Measurements from ENCODE around the gene TMEM108.

The TMEM108 gene

DNA sequence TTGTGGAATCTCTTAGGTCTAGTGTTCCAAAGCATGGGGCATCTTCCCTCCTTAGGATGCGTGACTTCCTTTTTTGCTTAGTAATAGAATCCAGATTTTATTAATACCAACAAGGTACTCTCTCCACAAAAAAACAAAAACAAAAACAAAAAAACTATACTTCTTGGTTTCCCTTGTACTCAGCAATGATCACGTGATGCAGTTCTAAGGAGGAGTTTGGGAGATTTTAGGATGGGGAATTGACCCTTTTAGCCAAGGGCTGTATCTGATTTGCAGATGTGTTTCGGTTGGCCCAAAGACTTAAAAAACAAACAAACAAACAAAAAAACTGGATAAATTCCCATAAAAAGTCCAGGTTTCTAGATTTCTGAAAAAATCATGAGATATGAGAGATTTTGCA lies 12.6 kb upstream of the TMEM108 start:
- Histone ChIP-seq H3K36me3 (ENCODE audit: control insufficient read depth, insufficient read depth, low read length) (no peaks in the 10 kb centered on the region), H3K27ac (ENCODE audit: low read depth, low read length, severe bottlenecking) (no peak overlapping the region), H3K9me3 (ENCODE audit: control insufficient read depth, low read length) (no peaks in the 10 kb centered on the region), H3K4me3 (ENCODE audit: extremely low read depth, insufficient read depth, low read length, poor library complexity, severe bottlenecking) (no peak overlapping the region), H3K4me1 (ENCODE audit: control insufficient read depth, insufficient read depth, low read length, poor library complexity, severe bottlenecking) (no peaks in the 10 kb centered on the region)
- no CpG with 5 or more reads among the region's 3 CpGs for WGBS, 2 experiments (ENCODE audit: insufficient coverage in 2 of 2)

DNA sequence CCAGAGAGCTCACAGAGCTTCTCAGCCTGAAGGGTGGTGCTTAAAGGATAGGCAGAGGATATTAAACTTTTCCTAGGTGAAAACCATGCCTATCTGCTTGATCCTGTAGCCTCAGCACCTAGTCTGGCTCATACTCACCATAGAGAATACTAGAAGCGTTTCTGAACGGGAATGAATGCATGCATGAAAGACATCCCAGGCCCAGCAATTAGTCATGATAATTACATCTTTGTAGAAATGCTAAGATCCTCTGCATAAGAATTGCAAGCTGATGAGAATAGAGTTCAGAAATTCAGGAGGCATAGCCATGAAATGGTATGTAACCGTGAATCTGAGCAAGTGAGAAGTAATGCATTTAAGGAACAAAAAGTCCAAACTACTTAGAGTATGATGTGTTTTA lies 5.9 kb upstream of the TMEM108 start:
- Histone ChIP-seq H3K27ac (ENCODE audit: low read depth, low read length, severe bottlenecking) (no peak overlapping the region), H3K4me3 (ENCODE audit: extremely low read depth, insufficient read depth, low read length, poor library complexity, severe bottlenecking) (no peak overlapping the region), H3K4me1 (ENCODE audit: control insufficient read depth, insufficient read depth, low read length, poor library complexity, severe bottlenecking) (no peaks in the 10 kb centered on the region), H3K9me3 (ENCODE audit: control insufficient read depth, low read length) (no peaks in the 10 kb centered on the region), H3K36me3 (ENCODE audit: control insufficient read depth, insufficient read depth, low read length) (no peaks in the 10 kb centered on the region)
- WGBS, 2 experiments (ENCODE audit: insufficient coverage in 2 of 2), result 72% methylated on average over 2 of the region's 3 CpGs; no CpG with 5 or more reads in 1 of the 2 experiments

GRCh38 chr3:133037436-133037835 lies 755 bp upstream of the TMEM108 start:
- peaks cover 3% of the 10 kb centered on the region for H3K4me1 ChIP-seq (ENCODE audit: control insufficient read depth, insufficient read depth, low read length, poor library complexity, severe bottlenecking)
- 92 to 94% methylated on average over 6 to 9 of the region's 9 CpGs for WGBS, 2 experiments (ENCODE audit: insufficient coverage in 2 of 2)

DNA sequence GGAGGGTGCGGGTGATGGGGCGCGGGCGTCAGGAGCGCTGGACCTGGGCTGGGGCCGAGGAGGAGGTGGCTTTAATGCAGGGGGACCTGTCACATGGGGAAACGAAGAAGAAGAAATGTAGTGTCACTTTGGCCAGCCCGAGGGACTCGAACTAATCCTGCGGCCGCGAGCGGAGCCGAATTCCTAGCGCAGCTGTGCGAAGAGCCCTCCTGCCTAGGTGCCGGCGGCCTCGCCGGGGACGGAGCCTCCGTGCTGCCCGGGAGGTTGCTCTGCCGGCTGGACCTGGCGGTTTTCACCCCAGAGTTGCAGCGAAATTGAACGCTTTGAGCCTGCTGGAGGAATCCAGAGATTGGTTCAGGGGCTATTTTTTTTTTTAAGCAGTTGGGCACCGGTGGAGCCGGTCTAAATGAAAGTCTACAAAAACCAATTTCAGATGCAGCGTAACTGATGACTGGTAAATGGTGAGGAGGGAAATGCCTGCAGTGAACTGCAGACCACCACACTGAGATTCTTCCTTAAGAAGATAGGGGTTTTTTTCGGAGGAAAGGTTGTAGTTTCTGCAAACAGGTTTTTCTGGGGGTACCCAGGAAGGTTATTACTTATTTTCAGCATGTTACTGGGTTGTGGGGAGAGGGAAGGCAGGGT lies 662 bp downstream of the TMEM108 start:
- WGBS, 2 experiments (ENCODE audit: insufficient coverage in 2 of 2), result 5 to 7% methylated on average over 25 to 27 of the region's 31 CpGs
- Histone ChIP-seq H3K4me1 (ENCODE audit: control insufficient read depth, insufficient read depth, low read length, poor library complexity, severe bottlenecking) (peaks cover 3% of the 10 kb centered on the region), H3K27ac (ENCODE audit: low read depth, low read length, severe bottlenecking) (no peak overlapping the region), H3K36me3 (ENCODE audit: control insufficient read depth, insufficient read depth, low read length) (no peaks in the 10 kb centered on the region), H3K4me3 (ENCODE audit: extremely low read depth, insufficient read depth, low read length, poor library complexity, severe bottlenecking) (peak overlapping the region; percentile 62), H3K9me3 (ENCODE audit: control insufficient read depth, low read length) (no peaks in the 10 kb centered on the region)

More at GRCh38 chr3:133037436-133037835, 755 bp upstream of the TMEM108 start:
- Histone ChIP-seq H3K4me3 (ENCODE audit: extremely low read depth, insufficient read depth, low read length, poor library complexity, severe bottlenecking) (peak overlapping the region; percentile 62), H3K27ac (ENCODE audit: low read depth, low read length, severe bottlenecking) (no peak overlapping the region), H3K36me3 (ENCODE audit: control insufficient read depth, insufficient read depth, low read length) (no peaks in the 10 kb centered on the region), H3K9me3 (ENCODE audit: control insufficient read depth, low read length) (no peaks in the 10 kb centered on the region)

DNA sequence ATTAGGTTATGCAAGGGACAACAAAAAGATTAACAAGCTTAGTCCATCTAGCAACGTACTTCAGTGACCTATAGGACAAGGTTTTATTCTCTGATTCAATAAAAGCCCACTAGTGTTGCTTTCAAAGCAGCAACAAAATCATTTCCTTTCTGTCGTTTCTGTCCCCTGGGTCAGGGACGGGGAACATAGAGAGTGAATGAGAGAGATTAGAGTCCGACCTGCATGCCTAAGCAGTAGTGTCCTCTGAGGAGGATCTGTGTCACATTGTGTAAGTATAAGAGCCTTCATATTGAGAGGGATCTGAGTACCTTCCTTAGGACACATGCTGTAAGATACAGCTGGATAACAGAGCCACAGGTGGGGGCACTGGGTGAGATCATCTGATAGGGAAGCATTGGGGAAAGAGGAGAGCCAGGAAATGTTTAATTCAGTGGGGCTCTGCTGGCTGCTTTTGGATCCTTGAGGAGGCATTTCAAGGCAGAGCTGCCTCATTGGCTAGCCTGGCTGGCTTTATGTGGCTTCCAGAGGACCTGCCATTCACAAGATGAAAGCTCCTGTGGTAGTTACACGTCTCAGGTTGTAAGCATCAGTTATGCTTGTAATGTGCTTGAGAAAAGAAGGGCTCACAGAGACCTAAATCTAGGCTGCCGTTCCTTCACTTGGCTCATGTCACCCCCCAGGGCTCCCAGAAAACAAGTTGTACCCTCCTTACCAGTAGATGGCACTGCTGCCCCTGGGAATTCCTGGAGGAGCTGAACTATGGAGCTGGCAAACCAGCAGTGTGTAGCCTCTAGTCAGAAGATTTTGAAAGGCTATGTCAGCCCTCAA lies 2.7 kb downstream of the TMEM108 start:
- 41 to 51% methylated on average over 5 to 6 of the region's 6 CpGs for WGBS, 2 experiments (ENCODE audit: insufficient coverage in 2 of 2)
- no peaks in the 10 kb centered on the region for H3K36me3 ChIP-seq (ENCODE audit: control insufficient read depth, insufficient read depth, low read length)
- H3K4me3 ChIP-seq (ENCODE audit: extremely low read depth, insufficient read depth, low read length, poor library complexity, severe bottlenecking), result no peak overlapping the region
- peaks cover 3% of the 10 kb centered on the region for H3K4me1 ChIP-seq (ENCODE audit: control insufficient read depth, insufficient read depth, low read length, poor library complexity, severe bottlenecking)
- H3K27ac ChIP-seq (ENCODE audit: low read depth, low read length, severe bottlenecking), result no peak overlapping the region
- H3K9me3 ChIP-seq (ENCODE audit: control insufficient read depth, low read length), result no peaks in the 10 kb centered on the region

GRCh38 chr3:133041524-133041829 lies 3.3 kb downstream of the TMEM108 start:
- Histone ChIP-seq H3K36me3 (ENCODE audit: control insufficient read depth, insufficient read depth, low read length) (no peaks in the 10 kb centered on the region), H3K9me3 (ENCODE audit: control insufficient read depth, low read length) (no peaks in the 10 kb centered on the region), H3K27ac (ENCODE audit: low read depth, low read length, severe bottlenecking) (no peak overlapping the region), H3K4me1 (ENCODE audit: control insufficient read depth, insufficient read depth, low read length, poor library complexity, severe bottlenecking) (peaks cover 3% of the 10 kb centered on the region), H3K4me3 (ENCODE audit: extremely low read depth, insufficient read depth, low read length, poor library complexity, severe bottlenecking) (no peak overlapping the region)
- WGBS, 2 experiments (ENCODE audit: insufficient coverage in 2 of 2), result 43 to 50% methylated on average over 2 of the region's 6 CpGs

DNA sequence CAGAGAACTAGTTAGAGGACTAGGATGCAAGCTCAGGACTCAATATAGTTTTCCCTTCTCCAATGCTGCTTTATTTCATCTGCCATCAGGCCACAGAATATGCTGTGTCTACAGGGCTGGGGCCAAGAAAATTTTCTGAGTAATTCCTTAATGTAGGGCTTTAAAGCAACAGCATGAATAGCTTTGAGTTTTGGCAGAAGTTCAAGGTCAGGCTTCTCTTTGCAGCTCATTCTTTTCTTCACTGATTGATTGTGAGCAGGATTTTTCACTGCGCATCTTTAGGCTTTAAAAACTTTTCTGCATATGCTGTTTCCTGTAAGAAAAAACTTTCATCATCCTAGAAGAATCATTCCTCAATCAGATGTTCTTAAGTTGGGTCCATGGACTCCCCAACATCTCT lies 4.6 kb downstream of the TMEM108 start:
- Histone ChIP-seq H3K4me1 (ENCODE audit: control insufficient read depth, insufficient read depth, low read length, poor library complexity, severe bottlenecking) (peaks cover 3% of the 10 kb centered on the region), H3K36me3 (ENCODE audit: control insufficient read depth, insufficient read depth, low read length) (no peaks in the 10 kb centered on the region), H3K4me3 (ENCODE audit: extremely low read depth, insufficient read depth, low read length, poor library complexity, severe bottlenecking) (no peak overlapping the region), H3K9me3 (ENCODE audit: control insufficient read depth, low read length) (no peaks in the 10 kb centered on the region), H3K27ac (ENCODE audit: low read depth, low read length, severe bottlenecking) (no peak overlapping the region)
- WGBS, 2 experiments (ENCODE audit: insufficient coverage in 2 of 2), result no CpG with 5 or more reads among the region's 1 CpG

DNA sequence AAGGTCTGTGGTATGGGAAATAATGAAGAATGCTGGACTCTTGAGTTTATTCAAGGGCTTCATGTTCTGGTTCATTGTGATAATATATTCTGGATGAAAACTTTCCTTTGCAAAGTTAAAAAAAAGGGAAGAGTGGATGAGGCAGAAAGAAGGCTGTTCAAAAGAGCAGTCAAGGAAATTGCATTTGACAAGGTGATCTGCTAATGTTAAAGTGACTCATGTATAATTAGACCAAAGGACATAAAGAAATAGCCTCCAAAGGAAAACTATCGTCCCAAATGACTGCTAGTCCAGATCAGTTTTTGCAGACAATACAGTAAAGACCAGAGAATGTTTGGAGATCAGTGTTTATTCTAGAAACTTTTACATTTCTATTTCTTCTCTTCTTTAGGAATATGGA lies 9.8 kb downstream of the TMEM108 start:
- Histone ChIP-seq H3K9me3 (ENCODE audit: control insufficient read depth, low read length) (no peaks in the 10 kb centered on the region), H3K4me3 (ENCODE audit: extremely low read depth, insufficient read depth, low read length, poor library complexity, severe bottlenecking) (no peak overlapping the region), H3K4me1 (ENCODE audit: control insufficient read depth, insufficient read depth, low read length, poor library complexity, severe bottlenecking) (no peaks in the 10 kb centered on the region), H3K36me3 (ENCODE audit: control insufficient read depth, insufficient read depth, low read length) (no peaks in the 10 kb centered on the region), H3K27ac (ENCODE audit: low read depth, low read length, severe bottlenecking) (no peak overlapping the region)
- no CpG with 5 or more reads among the region's 1 CpG for WGBS, 2 experiments (ENCODE audit: insufficient coverage in 2 of 2)

GRCh38 chr3:133049491-133049890 lies 11.3 kb downstream of the TMEM108 start:
- 100% methylated on average over 1 of the region's 2 CpGs for WGBS, 2 experiments (ENCODE audit: insufficient coverage in 2 of 2)
- Histone ChIP-seq H3K4me1 (ENCODE audit: control insufficient read depth, insufficient read depth, low read length, poor library complexity, severe bottlenecking) (no peaks in the 10 kb centered on the region), H3K27ac (ENCODE audit: low read depth, low read length, severe bottlenecking) (no peak overlapping the region), H3K9me3 (ENCODE audit: control insufficient read depth, low read length) (no peaks in the 10 kb centered on the region), H3K36me3 (ENCODE audit: control insufficient read depth, insufficient read depth, low read length) (no peaks in the 10 kb centered on the region), H3K4me3 (ENCODE audit: extremely low read depth, insufficient read depth, low read length, poor library complexity, severe bottlenecking) (no peak overlapping the region)

DNA sequence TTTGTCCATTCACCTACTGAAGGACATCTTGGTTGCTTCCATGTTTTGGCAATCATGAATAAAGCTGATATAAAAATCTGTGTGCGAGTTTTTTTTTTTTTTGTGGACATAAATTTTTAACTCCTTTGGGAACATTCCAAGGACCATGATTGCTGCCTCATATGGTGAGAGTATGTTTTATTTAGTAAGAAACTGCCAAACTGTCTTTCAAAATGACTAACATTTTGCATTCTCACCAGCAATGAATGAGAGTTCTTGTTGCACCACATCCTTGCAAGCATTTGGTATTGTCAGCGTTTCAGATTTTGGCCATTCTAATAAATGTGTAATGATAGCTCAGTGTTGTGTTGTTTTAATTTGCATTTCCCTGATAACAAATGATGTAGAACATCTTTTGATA lies 12.7 kb downstream of the TMEM108 start:
- WGBS, 2 experiments (ENCODE audit: insufficient coverage in 2 of 2), result 100% methylated on average over 1 of the region's 2 CpGs; no CpG with 5 or more reads in 1 of the 2 experiments
- Histone ChIP-seq H3K36me3 (ENCODE audit: control insufficient read depth, insufficient read depth, low read length) (no peaks in the 10 kb centered on the region), H3K9me3 (ENCODE audit: control insufficient read depth, low read length) (no peaks in the 10 kb centered on the region), H3K4me1 (ENCODE audit: control insufficient read depth, insufficient read depth, low read length, poor library complexity, severe bottlenecking) (no peaks in the 10 kb centered on the region), H3K4me3 (ENCODE audit: extremely low read depth, insufficient read depth, low read length, poor library complexity, severe bottlenecking) (no peak overlapping the region), H3K27ac (ENCODE audit: low read depth, low read length, severe bottlenecking) (no peak overlapping the region)

DNA sequence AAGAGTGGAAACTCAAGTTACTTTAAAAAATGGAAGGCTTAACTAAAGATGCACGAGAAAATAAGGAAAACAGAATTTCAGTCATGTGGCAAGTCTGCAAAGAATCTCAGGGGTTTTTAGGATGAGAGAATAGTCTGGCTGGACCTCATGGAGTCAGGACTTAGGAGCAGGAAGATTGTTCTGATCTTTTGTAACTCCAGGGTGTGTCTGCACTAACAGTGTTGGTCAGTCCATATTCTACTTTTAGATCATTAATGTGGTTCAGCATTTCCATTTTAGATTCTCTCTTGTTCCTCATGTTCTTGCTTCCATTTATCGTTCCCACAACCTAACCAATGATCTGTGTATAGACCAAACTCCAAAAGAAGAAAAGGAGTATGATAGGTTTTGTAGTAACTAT lies 15.3 kb downstream of the TMEM108 start:
- Histone ChIP-seq H3K36me3 (ENCODE audit: control insufficient read depth, insufficient read depth, low read length) (no peaks in the 10 kb centered on the region), H3K4me1 (ENCODE audit: control insufficient read depth, insufficient read depth, low read length, poor library complexity, severe bottlenecking) (no peaks in the 10 kb centered on the region), H3K27ac (ENCODE audit: low read depth, low read length, severe bottlenecking) (no peak overlapping the region), H3K9me3 (ENCODE audit: control insufficient read depth, low read length) (no peaks in the 10 kb centered on the region), H3K4me3 (ENCODE audit: extremely low read depth, insufficient read depth, low read length, poor library complexity, severe bottlenecking) (no peak overlapping the region)
- 71 to 92% methylated on average over 1 of the region's 2 CpGs for WGBS, 2 experiments (ENCODE audit: insufficient coverage in 2 of 2)
